ENCODE results near the gene TUT7.
A peak's percentile ranks its signal among the peaks of the same experiment; 100 is the strongest.

Gene TUT7

DNA sequence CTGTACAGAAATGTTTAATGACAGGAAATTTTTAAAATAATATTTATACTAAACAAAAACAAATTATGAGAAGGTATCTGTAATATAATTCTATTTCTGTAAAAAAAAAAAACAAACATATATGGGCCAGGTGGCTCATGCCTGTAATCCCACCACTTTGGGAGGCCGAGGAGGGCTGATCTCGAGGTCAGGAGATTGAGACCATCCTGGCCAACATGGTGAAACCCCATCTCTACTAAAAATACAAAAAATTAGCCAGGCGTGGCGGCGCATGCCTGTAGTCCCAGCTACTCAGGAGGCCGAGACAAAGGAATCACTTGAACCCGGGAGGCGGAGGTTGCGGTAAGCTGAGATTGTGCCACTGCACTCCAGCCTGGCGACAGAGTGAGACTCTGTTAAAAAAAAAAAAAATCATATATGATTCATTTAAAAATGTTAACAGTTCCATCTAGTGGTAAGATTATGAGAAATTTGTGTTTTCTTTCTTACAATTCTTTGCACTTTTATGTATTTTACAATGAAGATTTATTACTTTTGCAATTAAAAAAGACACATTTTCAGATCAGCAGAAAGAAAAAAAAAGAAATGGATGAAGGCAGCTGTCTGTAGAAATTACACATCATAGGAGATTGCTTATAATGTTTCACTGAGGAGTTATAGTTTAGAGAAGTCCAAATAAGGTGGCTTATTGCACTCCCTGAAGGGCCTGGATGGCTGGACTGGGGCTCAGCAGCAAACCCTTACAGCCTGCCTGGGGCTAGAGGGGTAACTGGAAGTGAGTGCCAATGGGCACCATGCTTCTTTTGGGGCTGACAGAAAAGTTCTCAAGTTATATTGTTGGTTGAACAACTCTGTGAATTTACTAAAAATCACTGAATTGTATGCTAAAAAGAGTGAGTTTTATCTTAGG lies 115.1 kb downstream of the TUT7 start:
- TF ChIP-seq RAD21 (IDR thresholded peaks at IDR 0.05; ENCODE audit: low read depth) = peak; percentile 26; the same call in 1 of the 2 replicates
- no peak for TF ChIP-seq TEAD4 (IDR thresholded peaks at IDR 0.05)
